ENCODE data around the gene TLN1. TPM values are rescaled to one million over a fixed set of nuclear protein-coding genes. Genes with fewer than 3 reads are reported as not detected.

TLN1 gene
- total RNA-seq, 1 donor from 2014 or later, result 79.0 TPM

DNA sequence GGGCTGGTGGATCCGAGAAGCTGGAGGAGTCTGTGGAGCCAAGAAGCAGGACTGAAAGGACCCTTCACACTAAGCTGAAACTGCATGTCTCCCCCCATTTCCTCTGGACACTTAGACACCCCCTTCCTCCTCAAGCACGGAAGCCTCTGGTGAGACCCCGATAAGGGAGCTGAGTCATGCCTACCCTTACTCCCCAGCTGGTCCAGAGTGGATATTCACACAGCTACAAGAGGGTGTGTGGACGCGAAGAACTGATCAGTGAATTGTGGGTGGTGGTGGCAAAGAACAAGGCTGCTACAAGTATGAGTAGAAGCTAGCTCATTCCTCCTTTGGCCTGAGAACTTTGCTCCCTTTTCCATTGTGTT lies 4.3 kb downstream of the TLN1 start:
- FAIRE-seq (no peak), DNase-seq (ENCODE audit: low read depth) (no peak)
- H3K4me3 ChIP-seq (ENCODE audit: low read depth, low read length), result no peak overlapping the region
- H3K27me3 ChIP-seq (ENCODE audit: control insufficient read depth, insufficient read depth, low read length), result no peaks in the 10 kb centered on the region
- TF ChIP-seq, protein P1, sequence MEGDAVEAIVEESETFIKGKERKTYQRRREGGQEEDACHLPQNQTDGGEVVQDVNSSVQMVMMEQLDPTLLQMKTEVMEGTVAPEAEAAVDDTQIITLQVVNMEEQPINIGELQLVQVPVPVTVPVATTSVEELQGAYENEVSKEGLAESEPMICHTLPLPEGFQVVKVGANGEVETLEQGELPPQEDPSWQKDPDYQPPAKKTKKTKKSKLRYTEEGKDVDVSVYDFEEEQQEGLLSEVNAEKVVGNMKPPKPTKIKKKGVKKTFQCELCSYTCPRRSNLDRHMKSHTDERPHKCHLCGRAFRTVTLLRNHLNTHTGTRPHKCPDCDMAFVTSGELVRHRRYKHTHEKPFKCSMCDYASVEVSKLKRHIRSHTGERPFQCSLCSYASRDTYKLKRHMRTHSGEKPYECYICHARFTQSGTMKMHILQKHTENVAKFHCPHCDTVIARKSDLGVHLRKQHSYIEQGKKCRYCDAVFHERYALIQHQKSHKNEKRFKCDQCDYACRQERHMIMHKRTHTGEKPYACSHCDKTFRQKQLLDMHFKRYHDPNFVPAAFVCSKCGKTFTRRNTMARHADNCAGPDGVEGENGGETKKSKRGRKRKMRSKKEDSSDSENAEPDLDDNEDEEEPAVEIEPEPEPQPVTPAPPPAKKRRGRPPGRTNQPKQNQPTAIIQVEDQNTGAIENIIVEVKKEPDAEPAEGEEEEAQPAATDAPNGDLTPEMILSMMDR (IDR thresholded peaks at IDR 0.05; ENCODE audit: insufficient read depth, low read length, severe bottlenecking), result no peak
- H3K36me3 ChIP-seq (ENCODE audit: control insufficient read depth, insufficient read depth, low read length), result peaks cover 16% of the 10 kb centered on the region

DNA sequence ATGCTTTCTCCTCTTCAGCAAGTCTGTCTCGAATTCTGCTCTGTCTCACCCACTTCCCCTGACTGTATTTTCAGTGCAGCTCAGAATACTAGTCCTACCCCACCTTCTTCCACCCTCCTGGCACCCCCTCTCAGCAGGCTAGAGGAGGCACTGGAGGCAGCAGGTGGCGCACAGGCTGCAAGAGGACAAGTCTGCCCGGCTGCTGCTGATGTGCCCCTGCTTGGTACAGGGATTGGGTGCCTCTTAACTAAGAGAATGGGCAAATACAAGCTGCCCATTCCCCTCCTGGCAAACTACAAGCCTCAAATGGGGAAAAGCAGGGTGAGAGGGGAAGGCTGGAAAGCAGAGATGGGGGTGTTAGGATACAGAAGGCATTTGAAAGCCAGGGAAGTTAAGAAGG lies 5.1 kb downstream of the TLN1 start:
- peaks cover 21% of the 10 kb centered on the region for H3K36me3 ChIP-seq (ENCODE audit: control insufficient read depth, insufficient read depth, low read length)
- H3K27me3 ChIP-seq (ENCODE audit: control insufficient read depth, insufficient read depth, low read length), result no peaks in the 10 kb centered on the region
- FAIRE-seq, result no peak
- H3K4me3 ChIP-seq (ENCODE audit: low read depth, low read length), result no peak overlapping the region
- TF ChIP-seq, protein P1 (IDR thresholded peaks at IDR 0.05; ENCODE audit: insufficient read depth, low read length, severe bottlenecking), result peak; percentile 19
- no peak for DNase-seq (ENCODE audit: low read depth)

DNA sequence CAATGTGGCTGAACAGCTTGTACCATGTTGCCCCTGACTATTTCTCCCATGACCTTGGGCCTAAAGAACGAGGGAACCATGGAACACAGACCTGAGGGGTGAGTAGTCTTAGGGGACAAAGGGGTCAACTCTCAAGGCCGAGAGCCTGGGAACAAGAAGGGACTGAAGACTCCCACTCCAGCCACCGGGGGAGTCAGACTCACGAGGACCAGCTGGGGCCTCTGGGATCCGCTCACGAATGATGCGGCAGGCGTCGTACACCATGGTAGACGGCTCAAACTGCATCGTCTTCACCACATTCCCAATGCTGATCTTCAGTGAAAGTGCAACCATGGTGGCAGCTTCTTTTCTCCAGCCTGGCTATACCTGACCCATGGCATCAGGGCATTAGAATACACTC lies 6.6 kb downstream of the TLN1 start:
- FAIRE-seq (no peak), DNase-seq (ENCODE audit: low read depth) (no peak)
- Histone ChIP-seq H3K36me3 (ENCODE audit: control insufficient read depth, insufficient read depth, low read length) (peaks cover 32% of the 10 kb centered on the region), H3K27me3 (ENCODE audit: control insufficient read depth, insufficient read depth, low read length) (no peaks in the 10 kb centered on the region), H3K4me3 (ENCODE audit: low read depth, low read length) (no peak overlapping the region)
- TF ChIP-seq, protein P1 (IDR thresholded peaks at IDR 0.05; ENCODE audit: insufficient read depth, low read length, severe bottlenecking), result no peak

DNA sequence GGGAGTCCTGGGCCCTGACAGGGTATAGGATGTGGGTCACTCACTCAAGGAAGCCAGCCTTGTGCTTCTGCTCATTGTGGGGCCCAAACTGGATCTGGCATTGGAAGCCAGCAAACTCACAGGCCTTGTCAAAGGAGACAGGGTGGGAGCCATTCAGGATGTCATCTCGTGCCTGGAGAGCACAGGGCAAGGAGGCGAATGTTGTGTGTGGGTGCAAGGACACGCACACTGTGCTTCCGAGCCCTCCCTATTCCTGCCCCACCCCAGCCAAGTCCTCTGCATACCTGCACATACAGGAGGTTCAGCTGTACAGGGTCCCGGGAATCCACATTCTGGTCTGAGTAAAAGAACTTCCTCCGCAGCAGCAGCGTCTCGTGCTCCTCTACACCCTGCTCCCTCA lies 8.1 kb downstream of the TLN1 start:
- DNase-seq (ENCODE audit: low read depth) (no peak), FAIRE-seq (no peak)
- Histone ChIP-seq H3K36me3 (ENCODE audit: control insufficient read depth, insufficient read depth, low read length) (peaks cover 42% of the 10 kb centered on the region), H3K4me3 (ENCODE audit: low read depth, low read length) (no peak overlapping the region), H3K27me3 (ENCODE audit: control insufficient read depth, insufficient read depth, low read length) (no peaks in the 10 kb centered on the region)
- TF ChIP-seq, protein P1 (IDR thresholded peaks at IDR 0.05; ENCODE audit: insufficient read depth, low read length, severe bottlenecking), result no peak

DNA sequence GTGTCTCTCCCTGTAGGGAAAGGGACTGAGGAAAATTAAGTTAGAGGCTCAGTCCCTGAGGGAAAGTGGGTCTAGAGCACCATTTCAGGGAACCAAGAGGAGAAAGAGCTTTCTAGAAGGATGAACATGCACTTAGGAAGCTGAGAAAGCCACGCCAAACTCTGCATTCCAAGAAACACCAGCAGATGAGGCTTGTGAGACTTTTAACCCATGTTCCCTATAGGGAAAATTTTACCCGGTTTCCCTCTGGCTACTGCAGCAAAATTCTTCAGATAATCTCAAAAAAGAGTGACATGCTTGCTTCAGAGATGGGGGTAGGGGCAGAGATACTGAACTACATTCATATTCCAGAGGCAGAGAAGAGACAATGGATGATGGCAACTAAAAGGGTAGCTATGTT lies 8.6 kb downstream of the TLN1 start:
- FAIRE-seq, result no peak
- Histone ChIP-seq H3K27me3 (ENCODE audit: control insufficient read depth, insufficient read depth, low read length) (no peaks in the 10 kb centered on the region), H3K4me3 (ENCODE audit: low read depth, low read length) (no peak overlapping the region), H3K36me3 (ENCODE audit: control insufficient read depth, insufficient read depth, low read length) (peaks cover 46% of the 10 kb centered on the region)
- TF ChIP-seq, protein P1 (IDR thresholded peaks at IDR 0.05; ENCODE audit: insufficient read depth, low read length, severe bottlenecking), result no peak
- no peak for DNase-seq (ENCODE audit: low read depth)

DNA sequence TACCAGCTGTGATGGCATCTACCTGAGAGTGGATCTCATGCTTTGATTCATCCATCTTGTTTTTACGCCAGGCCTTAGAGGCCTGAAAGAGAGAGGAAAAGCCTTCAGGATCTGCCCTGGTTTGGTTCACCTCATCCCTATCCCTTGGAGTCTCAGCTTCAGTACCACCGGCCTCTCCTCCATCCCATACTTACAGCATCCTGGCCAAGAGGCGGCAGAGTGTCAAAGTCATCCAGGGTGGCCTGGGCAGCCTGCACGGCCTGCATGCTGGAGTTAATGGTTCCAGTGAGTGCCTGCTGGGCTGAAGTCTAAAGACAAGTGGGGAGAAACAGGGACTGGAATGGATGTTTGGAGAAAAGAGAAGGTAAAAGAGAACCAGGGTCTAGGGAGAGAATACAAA lies 12.4 kb downstream of the TLN1 start:
- H3K36me3 ChIP-seq (ENCODE audit: control insufficient read depth, insufficient read depth, low read length), result peaks cover 65% of the 10 kb centered on the region
- no peaks in the 10 kb centered on the region for H3K27me3 ChIP-seq (ENCODE audit: control insufficient read depth, insufficient read depth, low read length)
- no peak for FAIRE-seq
- no peak for DNase-seq (ENCODE audit: low read depth)
- TF ChIP-seq, protein P1 (IDR thresholded peaks at IDR 0.05; ENCODE audit: insufficient read depth, low read length, severe bottlenecking), result no peak
- H3K4me3 ChIP-seq (ENCODE audit: low read depth, low read length), result no peak overlapping the region
